Body of pancreas (tissue), 4 donors: Measurements from ENCODE around the gene FLACC1. TPM values are rescaled to one million over a fixed set of nuclear protein-coding genes. Genes with fewer than 3 reads are reported as not detected.

Experiments used
- ATAC-seq: fragments of 150-250 bp; one replicate; pipeline ENCODE4 v1.9.1; 2016
- DNase-seq, 4 donors: peaks; one replicate each; pipeline ENCODE4 v3.0.0-alpha.2; 2019
- H3K27ac ChIP-seq, 4 donors: fragments of 200-600 bp; sonication (generic); 1 replicate in 3 of 4; 2 replicates in 1 of 4; pipeline versions ENCODE4 v1.5.1 to v1.6.1; 2016 to 2019; ENCODE audit warnings: mild to moderate bottlenecking in 1 of 4, mixed read lengths in 1 of 4, moderate library complexity in 1 of 4
- H3K27me3 ChIP-seq, 2 donors: fragments of 200-600 bp; sonication (generic); one replicate each; pipeline ENCODE4 v1.6.0; 2016; ENCODE audit warnings: mild to moderate bottlenecking in 1 of 2
- H3K36me3 ChIP-seq, 2 donors: fragments of 200-600 bp; sonication (generic); replicated peaks in 1 of 2; 2 replicates each; pipeline ENCODE4 v1.5.1; 2016; ENCODE audit warnings: low read depth in 2 of 2; ENCODE audit not compliant: insufficient read depth in 1 of 2
- H3K4me1 ChIP-seq: fragments of 200-600 bp; sonication (generic); one replicate; pipeline ENCODE4 v1.6.0; 2016
- H3K4me3 ChIP-seq, 2 donors: fragments of 200-600 bp; sonication (generic); 1 replicate in 1 of 2; 2 replicates in 1 of 2; pipeline ENCODE4 v1.5.1; 2016 to 2019
- H3K9me3 ChIP-seq, 3 donors: fragments of 200-600 bp; sonication (generic); 1 replicate in 2 of 3; 2 replicates in 1 of 3; pipeline ENCODE4 v1.5.1; 2016
- POLR2A ChIP-seq, 3 donors: fragments of 450-650 bp; IDR thresholded peaks; one replicate each; pipeline ENCODE4 v1.6.1; 2016; ENCODE audit warnings: antibody characterized with exemption in 3 of 3, mild to moderate bottlenecking in 2 of 3
- WGBS, 2 donors: methylation state at CpG; one replicate each; pipeline ENCODE4 v1.1.5; 2017; 5-methylcytosine and 5-hydroxymethylcytosine counted together
- intact Hi-C: fragments of 100-400 bp; cut with DNase I; formaldehyde crosslinking; loops from one replicate; pipeline ENCODE4 v1.15.1; 2023
- total RNA-seq, 2 donors: library from RNA; depleted of rRNA; stranded (reverse); fragments of >200 nt; gene quantifications; one replicate each; pipeline ENCODE4 v1.1.0, GENCODE V29; 2016
- TF ChIP-seq, protein P1 (sequence below), 7 experiments: fragments of 450-650 bp in 4 of 7; fragments of 200-600 bp in 3 of 7; sonication (generic) in 3 of 7; IDR thresholded peaks; one replicate each; pipeline ENCODE4 v1.5.1; 2016 to 2019; ENCODE audit warnings: antibody characterized with exemption in 7 of 7

FLACC1 gene
- total RNA-seq, 2 donors from 2014 or later: 0.78 to 2.3 TPM

DNA sequence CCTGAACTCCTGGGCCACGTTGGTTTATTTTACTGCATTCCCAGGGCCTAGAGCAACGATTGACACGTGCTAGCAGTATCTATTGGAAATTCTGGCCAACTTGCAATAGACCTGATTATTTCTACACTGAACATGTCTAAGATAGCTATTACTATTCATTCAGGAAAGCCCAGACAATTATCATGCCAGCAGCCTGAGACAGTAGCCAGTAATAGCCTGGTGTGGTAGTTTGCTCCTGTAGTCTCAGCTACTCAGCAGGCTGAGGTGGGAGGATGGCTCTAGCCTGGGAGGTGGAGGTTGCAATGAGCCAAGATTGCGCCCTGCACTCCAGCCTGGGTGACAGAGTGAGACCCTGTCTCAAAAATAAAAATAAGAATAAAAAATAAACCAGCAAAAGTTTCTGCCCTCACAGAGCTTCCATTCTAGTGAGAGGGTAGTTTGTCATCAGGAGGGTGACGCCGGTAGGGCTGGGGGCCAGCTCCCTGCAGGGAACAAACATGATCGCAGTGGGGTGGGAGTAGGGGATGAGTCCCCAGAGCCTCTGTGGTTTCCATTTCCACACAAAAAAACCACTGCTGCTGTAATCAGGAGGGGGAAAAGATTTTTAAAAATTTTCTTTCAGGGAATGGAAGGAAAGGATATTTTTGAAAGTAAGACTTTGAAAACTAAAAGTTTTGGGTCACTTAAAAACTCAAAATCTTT is 92.5 kb downstream of the FLACC1 start:
- Histone ChIP-seq H3K4me1 (peaks cover 8% of the 10 kb centered on the region), H3K4me3 (no peak overlapping the region), H3K9me3 (no peaks in the 10 kb centered on the region), H3K27ac (no peak overlapping the region), H3K36me3 (no peaks in the 10 kb centered on the region), H3K27me3 (no peaks in the 10 kb centered on the region)
- TF ChIP-seq POLR2A (IDR thresholded peaks at IDR 0.05): no peak
- TF ChIP-seq, protein P1, sequence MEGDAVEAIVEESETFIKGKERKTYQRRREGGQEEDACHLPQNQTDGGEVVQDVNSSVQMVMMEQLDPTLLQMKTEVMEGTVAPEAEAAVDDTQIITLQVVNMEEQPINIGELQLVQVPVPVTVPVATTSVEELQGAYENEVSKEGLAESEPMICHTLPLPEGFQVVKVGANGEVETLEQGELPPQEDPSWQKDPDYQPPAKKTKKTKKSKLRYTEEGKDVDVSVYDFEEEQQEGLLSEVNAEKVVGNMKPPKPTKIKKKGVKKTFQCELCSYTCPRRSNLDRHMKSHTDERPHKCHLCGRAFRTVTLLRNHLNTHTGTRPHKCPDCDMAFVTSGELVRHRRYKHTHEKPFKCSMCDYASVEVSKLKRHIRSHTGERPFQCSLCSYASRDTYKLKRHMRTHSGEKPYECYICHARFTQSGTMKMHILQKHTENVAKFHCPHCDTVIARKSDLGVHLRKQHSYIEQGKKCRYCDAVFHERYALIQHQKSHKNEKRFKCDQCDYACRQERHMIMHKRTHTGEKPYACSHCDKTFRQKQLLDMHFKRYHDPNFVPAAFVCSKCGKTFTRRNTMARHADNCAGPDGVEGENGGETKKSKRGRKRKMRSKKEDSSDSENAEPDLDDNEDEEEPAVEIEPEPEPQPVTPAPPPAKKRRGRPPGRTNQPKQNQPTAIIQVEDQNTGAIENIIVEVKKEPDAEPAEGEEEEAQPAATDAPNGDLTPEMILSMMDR (IDR thresholded peaks at IDR 0.05): no peak
- DNase-seq (no peak), ATAC-seq (no peak)
- intact Hi-C loops: no loop called here
- 74 to 82% methylated on average over 7 of the region's 7 CpGs for WGBS, 2 donors

GRCh38 chr2:201263779-201264178 is 93.4 kb downstream of the FLACC1 start:
- ATAC-seq: no peak
- intact Hi-C loops: no loop called here
- 66 to 80% methylated on average over 2 of the region's 2 CpGs for WGBS, 2 donors

GRCh38 chr2:201262718-201263117 is 94.4 kb downstream of the FLACC1 start:
- DNase-seq (no peak), ATAC-seq (no peak)
- Histone ChIP-seq H3K27ac (no peak overlapping the region), H3K27me3 (no peaks in the 10 kb centered on the region), H3K36me3 (no peaks in the 10 kb centered on the region), H3K9me3 (no peaks in the 10 kb centered on the region), H3K4me3 (no peak overlapping the region), H3K4me1 (peaks cover 16% of the 10 kb centered on the region)
- WGBS, 2 donors: 73 to 76% methylated on average over 6 of the region's 6 CpGs
- intact Hi-C loops: no loop called here
- TF ChIP-seq, protein P1 (IDR thresholded peaks at IDR 0.05): no peak
- TF ChIP-seq POLR2A (IDR thresholded peaks at IDR 0.05): no peak

More at GRCh38 chr2:201263779-201264178, 93.4 kb downstream of the FLACC1 start:
- H3K4me3 ChIP-seq: no peak overlapping the region
- peaks cover 16% of the 10 kb centered on the region for H3K4me1 ChIP-seq
- no peak overlapping the region for H3K27ac ChIP-seq
- no peaks in the 10 kb centered on the region for H3K36me3 ChIP-seq
- TF ChIP-seq POLR2A (IDR thresholded peaks at IDR 0.05): no peak
- TF ChIP-seq, protein P1 (IDR thresholded peaks at IDR 0.05): no peak
- H3K9me3 ChIP-seq: no peaks in the 10 kb centered on the region
- no peaks in the 10 kb centered on the region for H3K27me3 ChIP-seq
- DNase-seq: no peak

DNA sequence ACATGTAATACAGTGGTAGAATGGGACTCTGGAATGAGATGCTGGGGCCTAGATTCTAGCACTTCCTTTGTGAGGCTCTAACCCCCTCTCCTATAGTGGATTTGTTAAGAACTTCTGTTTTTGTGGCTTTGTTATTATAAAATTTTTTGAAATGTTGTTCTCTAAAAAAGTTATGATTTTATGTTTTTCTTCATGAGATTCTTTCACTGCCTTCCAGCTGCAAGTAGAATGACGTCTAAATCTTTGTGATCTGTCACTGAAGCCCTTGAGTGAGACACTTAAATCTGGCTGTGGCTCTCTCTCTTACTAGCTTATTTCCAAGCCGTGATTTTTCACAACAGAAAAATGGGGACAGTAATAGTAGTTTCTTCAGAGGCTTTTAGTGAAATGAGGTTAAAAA is 95.2 kb downstream of the FLACC1 start:
- no peaks in the 10 kb centered on the region for H3K27me3 ChIP-seq
- DNase-seq: no peak
- H3K4me1 ChIP-seq: peaks cover 16% of the 10 kb centered on the region
- H3K9me3 ChIP-seq: no peaks in the 10 kb centered on the region
- no peaks in the 10 kb centered on the region for H3K36me3 ChIP-seq
- no peak for ATAC-seq
- intact Hi-C loops: no loop called here
- H3K27ac ChIP-seq: no peak overlapping the region
- no peak overlapping the region for H3K4me3 ChIP-seq
- no peak for TF ChIP-seq POLR2A (IDR thresholded peaks at IDR 0.05)
- TF ChIP-seq, protein P1 (IDR thresholded peaks at IDR 0.05): no peak
- 49 to 50% methylated on average over 2 of the region's 2 CpGs for WGBS, 2 donors

DNA sequence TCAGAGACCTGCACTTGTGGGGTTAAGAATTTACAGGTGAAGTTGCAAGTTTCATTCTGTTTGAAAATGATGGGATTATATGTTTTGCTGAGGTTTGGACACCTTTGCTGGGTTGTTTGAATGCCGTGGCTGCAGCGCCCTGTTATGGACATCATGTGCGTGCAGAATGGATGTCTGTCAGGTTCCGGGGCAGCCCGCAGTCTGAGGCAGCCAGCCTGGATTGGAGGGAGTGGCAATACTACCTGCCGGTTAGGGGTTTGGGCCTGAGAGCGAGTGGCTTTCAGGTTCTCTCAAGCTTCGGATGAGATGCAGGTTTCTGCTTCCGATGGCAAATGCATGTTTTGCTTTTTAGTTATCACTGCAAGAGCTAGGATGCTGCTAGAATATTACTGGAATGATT is 95.7 kb downstream of the FLACC1 start:
- 78 to 83% methylated on average over 9 of the region's 9 CpGs for WGBS, 2 donors
- DNase-seq (no peak), ATAC-seq (no peak)
- Histone ChIP-seq H3K36me3 (no peaks in the 10 kb centered on the region), H3K27ac (no peak overlapping the region), H3K4me1 (peaks cover 16% of the 10 kb centered on the region), H3K4me3 (no peak overlapping the region), H3K27me3 (no peaks in the 10 kb centered on the region), H3K9me3 (no peaks in the 10 kb centered on the region)
- TF ChIP-seq, protein P1 (IDR thresholded peaks at IDR 0.05): no peak
- intact Hi-C loops: no loop called here
